HG02840 (cell line): ENCODE measurements around the gene GLT8D1.
"Not testable (repeated sequence)": the region's sequence is repeated elsewhere in the genome, so short reads cannot be mapped to it uniquely, and the experiment has no call there.

Source experiments
- ATAC-seq: cut with Tn5 transposase; IDR thresholded peaks from one replicate; pipeline ENCODE4 v1.9.1; 2021; ENCODE audit warnings: mild to moderate bottlenecking, moderate library complexity, moderate number of reproducible peaks; ENCODE audit not compliant: unreplicated experiment, low FRiP score

The GLT8D1 gene, protein sequence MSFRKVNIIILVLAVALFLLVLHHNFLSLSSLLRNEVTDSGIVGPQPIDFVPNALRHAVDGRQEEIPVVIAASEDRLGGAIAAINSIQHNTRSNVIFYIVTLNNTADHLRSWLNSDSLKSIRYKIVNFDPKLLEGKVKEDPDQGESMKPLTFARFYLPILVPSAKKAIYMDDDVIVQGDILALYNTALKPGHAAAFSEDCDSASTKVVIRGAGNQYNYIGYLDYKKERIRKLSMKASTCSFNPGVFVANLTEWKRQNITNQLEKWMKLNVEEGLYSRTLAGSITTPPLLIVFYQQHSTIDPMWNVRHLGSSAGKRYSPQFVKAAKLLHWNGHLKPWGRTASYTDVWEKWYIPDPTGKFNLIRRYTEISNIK

DNA sequence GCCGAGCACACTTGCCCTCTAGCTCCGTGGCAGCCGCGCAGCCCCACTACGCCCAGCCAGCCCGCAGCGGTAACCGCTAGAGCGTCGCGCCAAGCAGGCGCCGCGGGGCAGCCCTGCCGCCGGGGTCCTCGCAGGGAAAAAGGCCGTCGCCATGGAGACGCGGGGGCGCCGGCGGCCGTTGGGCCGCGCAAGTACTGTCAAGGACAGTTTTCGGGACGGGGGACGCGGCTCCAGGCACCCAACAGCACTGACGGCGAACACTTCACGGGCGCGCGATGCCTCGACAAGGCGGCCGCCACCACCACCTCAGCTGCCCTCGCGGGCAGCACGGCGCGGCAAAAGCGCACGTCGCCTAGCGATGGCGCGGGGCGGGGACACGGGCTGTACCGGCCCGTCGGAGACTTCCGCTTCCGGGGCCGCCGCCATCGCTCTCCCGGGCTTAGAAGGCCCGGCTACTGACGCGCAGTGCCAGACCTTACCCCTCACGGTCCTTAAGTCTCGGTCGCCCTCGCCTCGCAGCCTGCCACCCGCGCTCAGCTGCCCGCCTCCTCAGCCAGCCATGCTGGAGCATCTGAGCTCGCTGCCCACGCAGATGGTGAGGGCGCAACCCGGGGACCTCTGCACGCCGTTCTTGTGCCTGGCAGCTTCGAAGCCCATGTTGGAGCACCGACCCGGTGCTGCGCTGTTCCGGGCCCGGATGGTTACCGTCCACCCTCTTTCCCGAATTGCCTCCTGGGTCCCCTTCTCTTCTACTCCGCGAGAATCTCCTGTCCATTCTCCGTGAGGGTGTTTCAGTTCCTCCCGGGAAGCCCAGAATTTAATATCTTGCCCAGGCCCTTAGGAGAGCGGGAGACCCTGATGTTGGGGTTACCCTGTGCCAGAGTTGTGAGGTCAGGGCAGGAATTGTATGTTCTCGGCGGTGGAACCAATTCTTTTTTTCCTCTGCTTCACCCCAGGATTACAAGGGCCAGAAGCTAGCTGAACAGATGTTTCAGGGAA is at the start of gene GLT8D1, which contains the start of gene SPCS1:
GLT8D1 (minus strand) TSS at position 104 of the 999 bp plus-strand sequence. CDS start 5,331 bp downstream, outside the sequence.
SPCS1 (plus strand) TSS at position 419 of the 999 bp plus-strand sequence; CDS start at position 560, 141 bp downstream.
- peak; percentile 84 for ATAC-seq

DNA sequence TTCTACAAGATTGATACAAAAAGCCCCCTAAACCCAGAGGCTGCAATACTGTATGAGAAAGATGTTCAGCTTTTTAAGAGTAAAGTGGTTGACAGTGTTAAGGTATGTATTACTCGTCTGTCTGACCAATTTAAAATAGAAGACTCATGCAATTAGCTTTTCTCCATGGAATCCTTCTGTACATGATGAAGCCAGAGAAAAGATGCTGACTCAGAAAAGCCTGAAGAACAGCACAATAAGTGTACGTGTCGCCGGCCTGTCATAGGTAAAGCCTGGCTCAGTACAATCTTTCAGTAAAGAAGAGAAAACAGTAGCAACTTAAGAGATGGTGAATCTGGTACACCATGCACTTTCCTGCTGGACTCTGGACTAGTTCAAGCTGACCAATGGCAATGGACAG is 48.8 kb upstream of the GLT8D1 start:
- ATAC-seq, result no peak

DNA sequence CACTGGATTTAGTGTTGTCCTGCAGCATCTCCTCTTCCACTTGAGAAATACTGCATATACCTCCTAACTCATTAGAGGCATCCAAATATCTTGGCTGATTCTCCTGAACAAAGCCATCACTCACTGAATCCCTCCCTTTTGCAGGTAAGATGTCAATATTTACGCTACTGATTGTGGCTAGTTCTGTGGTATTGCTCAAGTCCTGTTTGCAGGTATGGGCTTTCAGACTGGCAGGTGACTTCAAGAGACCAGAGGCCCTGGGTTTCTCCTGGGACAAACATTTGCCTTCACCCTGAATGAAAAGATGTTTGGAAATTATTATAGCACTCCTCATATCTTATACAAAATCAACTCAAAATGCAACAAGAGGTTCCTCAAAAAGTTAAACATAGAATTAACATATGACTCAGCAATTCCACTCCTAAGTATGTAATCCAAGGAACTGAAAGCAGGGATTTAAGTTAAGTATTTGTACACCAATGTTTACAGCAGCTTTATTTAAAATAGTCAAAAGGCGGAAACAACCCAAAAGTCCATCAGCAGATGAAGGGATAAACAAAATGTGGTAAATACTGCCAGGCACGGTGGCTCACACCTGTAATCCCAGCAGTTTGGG is 46.6 kb upstream of the GLT8D1 start:
- ATAC-seq, result no peak

DNA sequence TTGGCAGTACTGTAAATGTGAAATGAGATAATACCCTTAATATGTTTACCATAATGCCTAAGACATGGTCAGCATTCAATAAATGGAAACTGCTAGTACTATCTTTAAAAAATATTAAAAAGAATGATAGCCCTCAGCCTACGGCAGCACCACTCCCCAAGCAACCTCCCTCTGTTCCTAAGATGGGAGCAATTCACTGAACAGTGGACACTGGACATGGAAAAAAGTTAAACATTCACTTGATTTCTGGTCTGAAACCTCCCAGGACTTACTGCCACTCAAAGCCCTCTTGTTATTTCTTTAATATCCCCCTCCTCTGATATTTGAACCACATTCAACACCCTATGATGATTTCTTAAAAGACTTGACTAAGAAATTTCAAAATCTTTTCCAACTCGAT is 38.1 kb upstream of the GLT8D1 start:
- ATAC-seq, result no peak

DNA sequence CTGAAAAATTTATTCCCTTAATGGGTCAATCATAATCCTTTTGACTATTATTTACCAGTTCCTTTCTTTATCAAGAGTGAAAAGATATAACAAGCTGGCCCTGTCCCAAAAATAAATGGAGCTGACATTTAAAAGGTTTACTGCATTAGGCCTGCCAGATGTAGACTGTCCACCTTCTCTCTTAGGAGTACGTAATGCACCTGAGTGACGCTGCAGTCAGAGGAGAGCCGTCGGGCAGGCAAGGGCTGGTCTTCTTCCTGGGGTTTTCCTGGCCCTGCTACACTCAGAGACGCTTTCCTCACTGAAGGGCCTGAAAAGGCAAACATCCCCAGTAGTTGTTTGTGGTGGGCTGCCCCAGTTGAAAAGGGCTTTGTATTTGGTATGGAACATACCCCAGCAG is 37.6 kb upstream of the GLT8D1 start:
- ATAC-seq, result no peak

DNA sequence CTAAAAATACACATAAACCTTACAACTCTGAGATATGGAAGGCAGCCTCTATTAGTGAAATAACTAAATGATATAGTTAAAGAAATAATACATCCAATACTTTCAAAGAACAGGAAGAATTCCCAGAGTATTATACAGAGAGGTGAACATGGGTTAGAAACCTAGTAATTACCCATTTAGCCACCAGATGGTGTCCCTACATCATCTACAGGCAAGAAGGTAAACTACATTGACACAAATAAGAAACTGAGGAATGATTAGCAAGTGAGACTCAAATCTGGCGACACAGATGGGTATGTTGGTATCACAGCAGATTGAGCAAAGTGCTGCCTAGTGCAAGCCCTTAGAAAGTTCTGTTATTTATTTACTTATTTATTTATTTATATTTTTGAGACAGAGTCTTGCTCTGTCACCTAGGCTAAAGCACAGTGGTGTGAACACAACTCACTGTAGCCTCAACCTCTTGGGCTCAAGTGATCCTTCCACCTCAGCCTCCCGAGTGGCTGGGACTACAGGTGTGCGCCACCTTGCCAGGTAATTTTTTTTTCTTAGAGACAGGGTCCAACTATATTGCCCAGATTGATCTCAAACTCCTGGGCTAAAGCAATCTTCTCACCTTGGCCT is 36.9 kb upstream of the GLT8D1 start:
- no peak for ATAC-seq

DNA sequence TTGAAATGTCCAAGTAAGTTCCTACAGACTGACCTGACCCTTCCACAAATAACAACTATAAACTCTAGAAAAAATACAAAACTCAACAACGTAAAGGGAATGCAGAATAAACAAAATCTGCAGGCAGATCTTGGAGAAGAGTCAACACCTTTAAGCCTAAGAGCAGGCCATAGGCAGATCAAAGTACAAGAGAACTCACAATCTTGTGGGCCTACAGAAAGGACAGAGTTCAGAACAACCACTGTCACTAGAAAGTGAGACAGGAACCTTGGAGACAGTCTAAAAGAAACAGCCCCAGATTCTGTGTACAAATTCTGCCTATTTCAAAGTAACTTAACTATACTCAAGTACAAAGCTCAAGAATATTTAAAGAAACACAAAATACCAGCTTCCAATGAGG is 34.1 kb upstream of the GLT8D1 start:
- no peak for ATAC-seq

DNA sequence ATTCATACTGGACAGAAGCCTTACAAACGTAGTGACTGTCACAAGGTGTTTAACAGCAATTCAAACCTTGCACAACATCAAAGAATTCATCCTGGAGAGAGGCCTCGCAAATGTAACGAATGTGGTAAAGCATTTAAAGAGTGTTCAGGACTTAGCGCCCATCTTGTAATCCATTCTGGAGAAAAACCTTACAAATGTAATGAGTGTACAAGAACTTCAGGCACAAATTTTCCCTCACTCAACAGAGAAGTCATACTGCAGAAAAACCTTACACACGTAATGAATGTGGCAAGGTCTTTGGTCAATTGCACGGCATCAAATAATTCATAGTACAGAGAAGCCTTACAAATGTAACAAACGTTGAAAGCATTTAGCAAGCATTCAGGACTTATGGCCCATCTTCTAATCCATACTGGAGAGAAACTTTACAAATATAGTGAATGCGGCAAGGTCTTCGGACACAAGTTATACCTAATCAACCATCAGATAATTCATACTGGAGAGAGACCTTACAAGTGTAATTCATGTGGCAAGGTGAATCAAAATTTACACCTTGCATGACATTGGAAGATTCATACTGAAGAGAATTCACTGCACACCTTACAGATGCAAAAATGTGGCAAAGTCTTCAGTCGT is 27.8 kb upstream of the GLT8D1 start:
- no peak for ATAC-seq

DNA sequence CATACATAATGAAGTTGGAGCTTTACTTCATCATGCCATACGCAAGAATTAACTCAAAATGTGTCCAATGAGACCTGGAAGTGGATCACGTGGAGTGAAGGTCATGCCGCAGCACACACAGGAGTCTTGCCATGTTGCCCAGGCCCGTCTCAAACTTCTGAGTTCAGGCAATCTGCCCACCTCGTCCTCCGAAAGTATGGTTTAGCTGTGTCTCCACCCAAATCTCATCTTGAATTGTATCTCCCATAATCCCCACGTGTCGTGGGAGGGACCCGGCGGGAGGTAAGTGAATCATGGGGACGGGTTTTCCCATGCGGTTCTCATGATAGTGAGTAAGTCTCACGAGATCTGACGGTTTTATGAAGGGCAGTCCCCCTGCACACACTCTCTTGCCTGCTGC is 26.0 kb upstream of the GLT8D1 start:
- no peak for ATAC-seq

DNA sequence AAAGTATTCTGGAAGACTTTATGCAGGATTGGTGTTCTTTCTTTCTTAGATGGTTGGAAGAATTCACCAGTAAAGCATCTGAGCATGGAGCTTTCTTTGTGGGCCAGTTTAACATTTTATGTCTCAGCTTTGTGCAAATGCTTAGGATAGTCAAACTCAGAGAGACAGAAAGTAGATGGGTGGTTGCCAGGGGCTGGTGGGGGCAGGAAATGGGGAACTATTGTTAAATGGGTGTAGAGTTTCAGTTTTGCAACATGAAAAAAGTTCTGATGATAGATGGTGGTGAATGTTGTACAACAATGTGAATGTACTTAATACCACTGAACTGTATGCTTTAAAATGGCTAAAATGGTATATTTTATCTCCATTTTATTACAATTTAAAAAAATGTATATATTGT is 25.1 kb upstream of the GLT8D1 start:
- ATAC-seq, result no peak

DNA sequence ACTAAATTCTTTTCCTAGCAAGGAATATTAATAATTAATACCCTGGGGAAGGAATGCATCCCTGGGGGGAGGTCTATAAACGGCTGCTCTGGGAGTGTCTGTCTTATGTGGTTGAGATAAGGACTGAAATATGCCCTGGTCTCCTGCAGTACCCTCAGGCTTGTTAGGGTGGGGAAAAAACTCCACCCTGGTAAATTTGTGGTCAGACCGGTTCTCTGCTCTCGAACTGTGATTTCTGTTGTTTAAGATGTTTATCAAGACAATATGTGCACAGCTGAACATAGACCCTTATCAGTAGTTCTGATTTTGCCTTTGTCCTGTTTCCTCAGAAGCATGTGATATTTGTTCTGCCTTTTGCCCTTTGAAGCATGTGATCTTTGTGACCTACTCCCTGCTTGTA is 23.2 kb upstream of the GLT8D1 start:
- ATAC-seq, result not testable (repeated sequence)

DNA sequence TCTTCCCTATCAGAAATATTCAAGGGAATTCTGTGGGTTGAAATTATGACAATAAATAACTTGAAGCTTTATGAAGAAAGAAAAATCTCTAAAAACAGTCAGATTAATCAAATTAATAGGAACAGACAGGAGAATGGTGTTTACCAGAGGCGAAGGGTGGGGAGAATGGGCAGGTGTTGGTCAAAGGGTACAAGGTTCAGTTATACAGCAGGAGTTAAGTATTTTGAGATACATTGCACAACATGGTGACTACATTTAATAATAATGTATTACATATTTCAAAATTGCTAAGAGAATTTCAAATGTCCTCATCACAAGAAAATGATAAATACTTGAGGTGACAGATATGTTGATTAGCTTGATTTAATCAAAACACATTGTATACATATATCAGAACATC is 18.9 kb upstream of the GLT8D1 start:
- ATAC-seq, result no peak

DNA sequence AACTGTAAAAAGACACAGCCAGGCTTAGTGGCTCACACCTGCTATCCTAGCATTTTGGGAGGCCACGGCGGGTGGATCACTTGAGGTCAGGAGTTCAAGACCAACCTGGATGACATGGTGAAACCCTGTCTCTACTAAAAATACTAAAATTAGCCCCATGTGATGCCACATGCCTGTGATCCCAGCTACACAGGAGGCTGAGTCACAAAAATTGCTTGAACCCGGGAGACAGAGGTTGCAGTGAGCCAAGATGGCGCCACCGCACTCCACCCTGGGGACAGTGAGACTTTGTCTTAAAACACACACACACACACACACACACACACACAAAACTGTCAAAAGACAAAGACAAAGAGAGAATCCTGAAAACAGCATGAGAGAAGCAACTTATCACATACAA is 18.3 kb upstream of the GLT8D1 start:
- no peak for ATAC-seq

DNA sequence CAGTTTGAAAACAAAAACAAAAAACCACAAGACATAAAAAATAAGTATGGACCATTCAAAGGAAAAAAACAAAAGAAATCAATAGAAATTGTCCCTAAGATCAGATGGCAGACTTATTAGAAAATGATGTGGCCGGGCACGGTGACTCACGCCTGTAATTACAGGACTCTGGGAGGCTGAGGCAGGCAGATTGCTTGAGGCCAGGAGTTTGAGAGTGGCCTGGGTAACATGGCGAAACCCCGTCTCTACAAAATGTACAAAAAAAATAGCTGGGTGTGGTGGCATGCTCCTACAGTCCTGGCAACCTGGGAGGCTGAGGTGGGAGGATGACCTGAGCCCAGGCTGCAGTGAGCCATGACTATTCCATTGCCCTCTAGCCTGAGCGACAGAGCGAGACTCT is 16.9 kb upstream of the GLT8D1 start:
- no peak for ATAC-seq

DNA sequence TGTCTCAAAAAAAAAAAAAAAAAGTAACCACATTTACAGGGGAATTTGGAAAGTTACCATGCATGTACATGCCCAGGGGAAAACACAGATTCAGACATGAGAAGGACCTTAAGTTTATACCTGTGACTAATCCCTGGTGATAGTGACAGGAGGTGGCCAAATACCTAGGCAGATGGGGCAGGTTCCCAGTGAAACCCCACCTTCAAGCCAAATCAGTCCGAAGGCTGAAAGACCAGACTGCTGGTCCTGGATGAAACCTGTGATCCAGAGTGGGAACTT is 16.1 kb upstream of the GLT8D1 start:
- no peak for ATAC-seq

DNA sequence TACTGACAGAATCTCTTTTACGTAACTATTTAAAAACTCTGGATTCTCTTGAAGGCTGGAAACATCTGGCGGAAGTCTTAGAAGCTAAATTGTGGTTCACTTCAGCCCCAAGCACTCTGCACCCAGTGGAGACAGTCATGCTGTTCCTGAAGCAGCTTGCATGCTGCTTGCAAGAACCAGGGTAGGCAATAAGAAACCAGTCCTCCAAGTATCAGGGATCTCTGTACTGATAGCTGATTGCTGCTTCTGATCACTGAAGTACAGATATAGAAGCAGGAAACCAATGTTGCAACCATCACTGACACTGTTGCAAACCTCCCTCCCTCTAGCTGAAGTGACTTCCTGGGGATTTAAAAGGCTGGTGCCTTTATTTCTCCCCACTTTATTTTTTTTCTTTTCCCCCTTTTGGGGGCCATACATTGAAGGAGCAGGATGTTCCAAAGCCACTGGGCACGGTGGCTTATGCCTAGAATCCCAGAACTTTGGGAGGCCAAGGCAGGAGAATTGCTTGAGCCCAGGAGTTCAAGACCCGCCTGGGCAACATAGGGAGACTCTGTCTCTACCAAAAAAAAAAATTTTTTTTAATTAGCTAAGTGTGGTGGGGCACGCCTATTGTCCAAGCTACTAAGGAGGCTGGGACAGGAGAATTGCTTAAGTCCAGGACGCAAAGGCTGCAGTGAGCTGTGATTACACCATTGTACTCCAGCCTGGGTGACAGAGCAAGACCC is 15.6 kb upstream of the GLT8D1 start:
- ATAC-seq, result no peak

DNA sequence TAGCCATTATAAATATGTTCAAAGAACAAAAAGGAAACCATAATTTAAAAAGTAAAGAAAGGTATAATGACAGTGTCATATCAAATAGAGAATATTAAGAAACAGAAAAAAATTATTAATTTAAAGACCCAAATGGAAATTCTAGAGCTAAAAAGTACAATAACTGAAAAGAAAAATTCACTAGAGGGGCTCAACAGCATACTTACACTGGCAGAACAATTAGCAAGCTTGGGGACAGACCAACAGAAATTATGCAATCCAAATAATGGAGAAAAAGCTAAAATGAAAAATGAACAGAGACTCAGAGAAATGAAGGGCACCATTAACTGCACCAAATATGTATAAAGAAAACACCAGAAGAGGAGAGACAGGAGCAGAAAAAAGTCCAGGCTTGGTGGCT is 14.0 kb upstream of the GLT8D1 start:
- ATAC-seq, result no peak

DNA sequence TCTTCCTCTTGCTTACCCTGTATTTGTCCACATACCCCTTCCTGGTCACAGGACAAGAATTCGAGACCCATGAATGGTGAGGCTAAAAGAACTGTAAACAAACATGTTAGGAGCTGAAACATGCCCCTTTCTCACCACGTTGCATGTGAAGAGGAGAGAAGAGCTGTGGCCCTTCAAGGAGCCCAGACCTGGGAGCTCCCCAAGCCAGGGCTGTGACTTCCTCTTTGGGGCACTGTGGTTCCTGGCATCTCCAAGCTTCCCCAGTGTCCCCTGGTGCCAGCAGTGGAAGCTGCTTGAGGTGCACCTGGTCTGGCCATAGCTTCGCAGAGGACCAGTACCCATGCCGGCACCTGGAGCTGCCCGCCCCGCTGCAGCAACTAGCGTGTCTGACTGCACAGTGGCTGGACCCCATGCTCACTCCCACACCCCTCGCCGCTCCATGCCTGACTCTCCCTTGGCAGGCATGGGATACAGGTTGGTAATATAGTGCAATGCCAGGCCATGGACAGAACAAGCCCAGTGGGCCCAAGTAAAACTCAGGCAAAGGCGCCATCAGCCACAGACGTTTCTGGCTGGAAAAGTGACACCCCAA is 10.2 kb upstream of the GLT8D1 start:
- ATAC-seq, result no peak
